CMK (cell line): ENCODE data around the gene CABCOCO1.
"Not testable (repeated sequence)": the region's sequence is repeated elsewhere in the genome, so short reads cannot be mapped to it uniquely, and the experiment has no call there.

Experiments used
- DNase-seq: peaks from one replicate; pipeline ENCODE4 v3.0.0-alpha.2; 2010; ENCODE audit warnings: low read depth

The CABCOCO1 gene

DNA sequence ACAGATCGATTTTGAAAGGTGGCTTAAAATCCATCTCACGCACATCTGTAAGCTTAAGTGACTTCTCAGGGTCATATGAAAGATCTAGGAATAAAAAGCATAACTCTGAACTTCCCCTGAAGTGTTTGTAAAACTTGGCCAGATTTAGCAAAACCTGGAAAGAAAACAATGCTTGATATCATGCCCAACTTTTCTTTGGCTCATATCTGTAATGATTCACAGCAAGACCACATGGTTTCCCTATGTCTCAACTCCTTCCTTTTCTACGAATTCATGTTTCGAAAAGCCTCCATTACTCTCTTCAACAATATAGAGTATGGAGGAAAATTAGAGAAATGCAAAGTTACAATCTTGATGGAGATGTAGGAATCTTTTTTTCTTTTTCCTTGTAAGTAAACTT lies 20.1 kb upstream of the CABCOCO1 start:
- DNase-seq = no peak

DNA sequence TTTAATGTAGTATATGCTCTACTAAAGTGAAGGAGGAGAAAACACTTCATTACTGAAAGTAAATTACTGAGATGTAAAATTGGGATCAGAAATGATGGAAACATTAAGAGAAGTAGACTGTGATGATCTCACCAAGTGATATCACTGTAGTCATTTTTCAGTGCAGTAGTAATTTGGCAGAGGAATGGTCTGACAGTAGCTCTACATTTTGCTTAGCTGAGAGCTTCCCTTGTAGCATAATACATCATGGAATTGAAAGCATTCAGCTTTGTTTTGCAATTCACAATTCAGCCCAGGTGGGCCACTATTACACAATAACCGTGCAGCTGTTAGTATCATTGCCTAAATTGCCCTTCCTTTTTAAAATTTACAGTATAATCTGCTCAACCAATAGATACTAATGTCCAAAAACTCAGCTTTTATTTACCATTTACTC lies 19.4 kb upstream of the CABCOCO1 start:
- DNase-seq = no peak

DNA sequence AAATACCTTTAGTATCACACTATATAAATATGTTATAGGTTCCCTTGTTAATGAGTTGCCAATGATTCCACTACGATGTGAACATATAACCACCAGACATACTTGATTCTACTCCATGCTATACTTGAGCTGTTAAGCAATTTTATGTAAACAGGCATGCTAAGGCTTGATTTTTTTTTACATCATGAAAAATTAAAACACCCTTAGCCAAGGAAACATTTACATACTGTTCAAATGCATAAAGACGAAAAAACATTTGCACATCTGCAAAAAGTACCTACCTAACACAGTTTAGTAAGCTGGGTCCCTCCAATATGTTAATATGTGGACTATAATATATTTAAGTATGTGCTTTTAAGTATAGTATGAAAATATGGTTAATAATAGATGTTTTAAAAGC lies 9.0 kb upstream of the CABCOCO1 start:
- DNase-seq = no peak

DNA sequence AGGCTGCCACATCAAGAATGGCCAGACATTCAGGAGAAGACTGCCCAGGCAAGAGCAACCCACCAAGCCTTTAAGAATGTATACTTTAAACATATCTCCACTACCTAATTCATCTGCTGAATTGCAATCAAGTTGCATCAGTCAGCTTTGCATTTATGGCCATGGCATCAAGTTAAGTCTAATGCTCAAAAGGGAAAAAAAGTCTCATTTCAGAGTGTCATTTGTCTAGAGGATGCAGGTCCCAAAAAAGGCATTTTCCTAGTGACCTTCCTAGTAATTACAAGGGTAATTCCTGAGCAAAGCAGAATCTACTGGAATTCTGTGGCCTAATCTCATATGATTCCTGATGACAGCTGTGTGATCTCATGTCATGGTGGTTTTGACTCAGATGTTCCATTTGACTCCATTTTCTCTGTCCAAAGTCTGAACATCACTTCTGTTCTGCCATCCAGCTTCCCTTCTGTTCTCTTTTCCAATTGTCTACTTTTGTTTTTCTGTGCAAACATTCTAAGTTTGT lies 7.3 kb upstream of the CABCOCO1 start:
- no peak for DNase-seq

DNA sequence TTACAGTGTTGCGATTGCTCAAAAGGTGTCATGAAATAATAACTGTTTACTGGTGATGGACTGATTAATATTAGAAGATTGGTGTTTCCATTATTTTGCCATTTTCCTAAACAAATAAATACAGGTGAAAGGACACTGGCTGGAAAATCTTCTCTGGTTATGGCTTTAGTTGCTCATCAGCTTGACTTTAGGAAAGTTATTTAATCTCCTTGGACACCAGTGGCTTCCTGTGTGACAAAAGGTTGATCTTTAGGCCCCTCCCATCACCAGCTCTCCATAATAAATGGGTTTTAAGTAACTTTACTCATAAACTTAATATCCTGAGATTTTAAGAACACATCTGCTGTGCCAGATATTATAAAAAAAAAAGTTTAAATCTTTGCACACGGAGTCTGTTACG lies 737 bp downstream of the CABCOCO1 start:
- DNase-seq = no peak

DNA sequence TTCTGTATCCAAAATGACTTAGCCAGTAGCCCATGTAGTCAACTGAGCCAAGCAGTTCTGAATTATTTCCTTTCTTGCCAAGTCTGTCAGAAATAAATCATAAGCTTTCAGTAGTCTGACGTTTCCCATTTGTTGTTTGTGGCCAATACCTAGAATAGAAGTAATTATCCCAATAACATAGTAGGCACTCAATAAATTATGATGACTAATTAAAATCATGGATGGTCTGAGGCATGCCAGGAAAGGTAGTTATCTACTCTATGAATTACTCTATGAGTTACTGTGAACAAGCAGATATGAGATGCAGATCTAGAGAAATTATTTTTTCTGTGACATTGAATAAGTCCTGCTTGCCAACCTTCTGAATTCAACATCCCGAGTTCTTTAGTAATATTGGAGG lies 2.3 kb downstream of the CABCOCO1 start:
- DNase-seq = no peak

DNA sequence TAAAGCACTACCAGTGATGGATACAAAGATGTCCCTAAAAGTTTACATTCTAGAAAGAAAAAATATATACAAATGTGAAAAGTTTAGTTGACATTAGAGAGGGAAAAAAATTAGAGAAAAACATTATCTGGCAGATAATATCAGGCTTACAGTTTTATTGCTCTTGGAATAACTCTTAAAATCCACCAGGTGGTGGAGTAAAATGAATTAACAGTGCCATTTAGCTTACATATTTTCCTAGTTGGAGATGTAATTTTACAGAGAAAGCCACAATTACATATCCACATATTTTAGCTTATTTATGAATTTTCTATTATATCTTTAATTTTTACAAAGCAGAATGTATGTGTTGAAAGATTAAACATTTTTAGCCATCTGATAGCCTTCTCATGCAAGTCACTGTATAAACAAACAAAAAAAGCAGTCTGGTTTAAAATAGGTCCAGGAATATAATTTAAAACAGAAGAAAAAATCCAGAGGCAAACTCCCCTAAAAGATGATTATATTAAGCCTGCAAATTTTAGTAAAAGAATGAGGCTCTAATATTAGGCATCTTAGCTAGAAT lies 6.5 kb downstream of the CABCOCO1 start:
- DNase-seq = no peak

DNA sequence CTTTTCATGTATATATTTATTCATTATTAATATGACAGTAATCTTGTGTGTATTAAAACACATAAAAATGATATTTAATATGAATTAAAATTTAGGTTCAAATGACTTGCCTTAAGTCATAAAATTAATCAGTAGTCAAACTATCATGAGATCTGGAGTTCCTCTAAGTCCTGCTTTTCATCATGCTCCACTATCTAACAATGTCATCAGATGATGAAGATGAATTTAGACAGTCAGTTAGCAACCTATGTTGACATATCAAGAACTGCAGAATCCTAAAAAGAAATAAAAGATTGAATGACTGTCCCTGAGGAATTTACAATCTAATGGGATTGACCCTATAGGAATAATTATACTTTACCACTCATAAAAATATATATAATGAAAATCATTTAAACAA lies 7.1 kb downstream of the CABCOCO1 start:
- no peak for DNase-seq

DNA sequence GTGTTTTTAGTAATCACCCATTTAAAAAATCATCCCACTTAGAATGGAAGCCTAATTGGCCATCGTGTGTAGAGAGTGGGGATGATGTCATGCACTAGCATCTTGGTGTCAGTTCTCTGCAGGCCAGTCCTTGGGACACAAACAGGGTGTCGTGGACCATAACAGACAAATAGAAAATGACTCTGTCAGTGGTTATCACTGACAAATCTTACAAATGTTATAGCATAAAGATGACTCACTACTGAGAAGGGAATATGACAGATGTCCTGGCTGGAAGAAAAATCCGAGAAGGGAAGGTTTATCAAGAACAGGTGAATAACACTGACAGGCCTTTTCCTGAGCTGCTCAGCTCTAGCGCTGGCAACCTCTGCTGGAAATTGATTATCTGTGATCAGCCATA lies 10.6 kb downstream of the CABCOCO1 start:
- DNase-seq = no peak

DNA sequence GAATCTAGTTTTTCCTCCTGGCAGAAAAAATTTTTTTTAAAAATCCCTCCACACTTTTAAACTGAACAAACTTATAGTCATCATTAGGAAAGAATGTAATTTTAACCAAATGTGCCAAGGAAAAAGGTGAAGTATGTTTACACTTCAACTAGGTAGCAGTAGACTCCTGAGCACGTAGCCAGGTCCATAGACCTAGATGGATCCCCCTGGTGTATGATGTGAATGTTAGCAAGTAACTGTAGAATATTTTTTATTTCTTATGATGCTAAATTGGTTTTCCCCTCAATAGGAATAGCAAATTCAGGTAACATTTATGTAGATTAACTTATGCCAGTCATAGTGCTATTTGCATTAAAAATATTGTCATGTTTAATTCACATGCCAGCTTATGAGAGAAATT lies 19.6 kb downstream of the CABCOCO1 start:
- no peak for DNase-seq

DNA sequence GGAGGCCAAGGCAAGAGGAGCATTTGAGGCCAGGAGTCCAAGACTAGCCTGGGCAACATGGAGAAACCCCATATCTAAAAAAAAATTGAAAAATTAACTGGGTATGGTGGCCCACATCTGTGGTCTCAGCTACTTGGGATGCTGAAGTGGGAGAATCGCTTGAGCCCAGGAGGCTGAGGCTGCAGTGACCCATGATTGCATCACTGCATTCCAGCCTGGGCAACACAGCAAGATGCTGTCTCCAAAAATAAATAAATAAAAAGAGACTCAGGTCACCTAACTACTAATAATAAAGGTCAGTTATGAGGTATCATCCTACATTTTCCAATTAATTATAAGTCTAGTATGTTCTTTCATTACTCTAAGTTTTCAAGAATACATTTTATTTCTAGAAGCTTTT lies 20.6 kb downstream of the CABCOCO1 start:
- no peak for DNase-seq

DNA sequence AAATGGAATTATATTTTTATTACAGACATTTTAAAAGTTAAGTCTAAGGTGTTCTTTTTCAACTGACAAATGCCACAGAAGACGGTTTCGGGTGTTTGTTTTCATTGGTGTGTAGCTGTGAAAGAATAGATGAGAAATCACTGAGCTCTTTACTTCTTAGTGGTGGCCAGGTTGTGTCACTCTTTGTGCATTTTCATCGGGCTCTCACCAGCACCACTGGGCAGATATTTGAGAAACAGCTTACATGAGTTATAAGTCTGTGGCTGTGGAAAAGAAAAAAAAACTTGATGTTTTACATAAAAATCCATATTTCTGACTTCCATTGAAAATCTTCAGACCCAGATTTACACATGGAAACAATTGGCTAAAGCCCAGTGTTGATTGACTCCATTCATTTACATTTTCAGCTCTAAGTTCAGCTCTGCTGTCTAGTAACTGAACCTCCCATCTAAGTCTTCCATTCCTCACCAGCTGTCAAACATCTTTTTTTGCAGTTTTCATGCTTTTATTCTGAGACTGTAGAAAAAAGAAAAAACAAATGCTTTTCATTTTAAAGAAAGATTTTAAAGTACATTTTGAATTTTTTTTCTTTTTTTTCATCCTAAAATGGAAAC lies 22.3 kb downstream of the CABCOCO1 start:
- DNase-seq = no peak

DNA sequence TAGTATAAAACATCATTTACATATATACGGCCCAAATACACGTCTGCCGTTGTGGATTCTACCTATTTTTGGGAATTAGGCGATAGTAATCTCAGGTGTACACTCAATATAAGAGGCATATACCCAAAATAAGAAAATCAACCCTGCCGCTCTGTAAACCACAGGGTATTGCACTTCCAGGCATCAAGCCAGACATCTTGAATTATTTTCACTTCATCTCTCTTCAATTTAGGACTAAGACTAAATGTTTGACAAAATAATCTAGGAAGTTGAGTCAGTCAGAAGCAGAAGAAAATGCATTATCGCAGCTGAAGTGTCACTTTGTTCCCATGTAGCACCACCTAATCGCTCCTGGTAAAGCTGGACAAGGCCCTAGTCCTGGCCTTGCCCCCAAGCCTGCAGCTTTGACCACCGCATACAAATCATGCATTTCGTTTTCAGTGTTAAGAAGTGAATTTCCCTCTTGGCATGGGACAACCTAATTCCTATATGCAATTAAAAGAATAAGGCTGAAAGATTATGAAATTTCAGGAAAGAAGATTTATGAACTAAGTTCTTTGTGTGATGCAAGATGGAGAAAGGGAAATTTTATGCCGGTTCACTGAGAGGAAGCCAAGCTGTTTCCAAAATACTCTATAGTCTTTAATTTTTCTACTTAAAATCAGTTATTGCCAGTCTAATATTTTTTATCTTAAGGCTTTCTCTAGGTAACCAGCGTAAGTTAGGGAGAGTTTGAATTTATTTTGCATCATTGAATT lies 26.0 kb downstream of the CABCOCO1 start:
- no peak for DNase-seq

DNA sequence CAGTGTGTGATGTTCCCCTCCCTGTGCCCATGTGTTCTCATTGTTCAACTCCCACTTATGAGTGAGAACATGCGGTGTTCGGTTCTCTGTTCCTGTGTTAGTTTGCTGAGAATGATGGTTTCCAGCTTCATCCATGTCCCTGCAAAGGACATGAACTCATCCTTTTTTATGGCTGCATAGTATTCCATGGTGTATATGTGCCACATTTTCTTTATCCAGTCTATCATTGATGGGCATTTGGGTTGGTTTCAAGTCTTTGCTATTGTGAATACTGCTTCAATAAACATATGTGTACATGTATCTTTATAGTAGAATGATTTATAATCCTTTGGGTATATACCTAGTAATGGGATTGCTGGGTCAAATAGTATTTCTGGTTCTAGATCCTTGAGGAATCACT lies 28.9 kb downstream of the CABCOCO1 start:
- not testable (repeated sequence) for DNase-seq

DNA sequence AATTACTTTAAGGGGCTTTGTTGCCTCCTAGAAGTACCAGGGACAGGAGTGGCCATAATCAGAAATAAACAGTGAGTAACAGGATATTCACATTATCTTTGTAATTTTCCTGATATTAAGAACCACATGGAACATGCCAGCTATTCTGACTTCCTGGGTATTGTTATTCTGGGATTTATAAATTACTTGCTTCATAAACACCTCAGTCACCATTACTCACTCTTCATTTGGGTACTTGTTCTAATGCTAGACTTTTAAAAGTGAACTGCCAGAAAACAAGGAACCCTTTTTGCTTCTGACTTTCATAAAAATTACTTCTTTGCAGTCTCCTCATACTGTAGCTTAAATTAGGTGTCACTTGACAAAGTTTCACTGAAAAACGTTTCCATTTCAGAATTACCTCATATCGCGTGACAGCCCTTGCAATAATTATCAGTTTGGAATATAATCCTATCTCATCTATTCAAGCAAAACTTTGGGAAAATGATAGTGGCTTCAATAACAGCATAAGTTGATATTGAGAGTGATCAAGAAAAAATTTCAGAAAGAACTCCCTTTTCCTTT lies 29.8 kb downstream of the CABCOCO1 start:
- DNase-seq = no peak

DNA sequence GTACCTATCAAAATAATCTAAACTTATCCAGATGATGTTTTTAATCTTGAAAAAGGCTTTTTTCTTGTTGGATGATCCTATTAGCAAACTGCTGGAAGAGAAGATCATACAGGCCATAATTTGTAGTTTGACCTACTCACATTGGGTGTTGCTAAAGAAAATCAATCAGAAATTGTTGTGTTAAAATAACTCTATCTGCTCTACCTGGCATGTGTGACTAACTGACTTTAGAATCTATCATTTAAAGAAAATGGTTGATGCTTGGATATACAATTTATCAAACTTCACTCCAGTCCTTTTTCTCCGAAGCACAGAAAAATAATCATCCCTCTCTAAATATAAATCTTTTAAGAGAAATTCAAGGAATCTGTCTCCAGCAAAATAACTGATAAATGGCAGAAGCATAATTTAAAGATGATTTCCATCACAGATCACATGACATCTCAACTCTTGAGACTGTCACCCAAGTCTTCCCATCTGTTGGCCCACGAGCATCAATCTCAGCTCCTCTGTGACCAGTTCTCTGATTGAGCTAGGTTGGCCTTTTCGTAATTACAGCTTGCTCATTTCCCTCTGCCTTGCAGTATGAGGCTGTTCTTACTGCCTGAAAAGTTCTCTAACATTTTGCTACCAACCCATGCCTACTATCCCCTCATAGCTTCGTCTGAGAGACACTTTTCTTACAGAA lies 36.4 kb downstream of the CABCOCO1 start:
- no peak for DNase-seq

DNA sequence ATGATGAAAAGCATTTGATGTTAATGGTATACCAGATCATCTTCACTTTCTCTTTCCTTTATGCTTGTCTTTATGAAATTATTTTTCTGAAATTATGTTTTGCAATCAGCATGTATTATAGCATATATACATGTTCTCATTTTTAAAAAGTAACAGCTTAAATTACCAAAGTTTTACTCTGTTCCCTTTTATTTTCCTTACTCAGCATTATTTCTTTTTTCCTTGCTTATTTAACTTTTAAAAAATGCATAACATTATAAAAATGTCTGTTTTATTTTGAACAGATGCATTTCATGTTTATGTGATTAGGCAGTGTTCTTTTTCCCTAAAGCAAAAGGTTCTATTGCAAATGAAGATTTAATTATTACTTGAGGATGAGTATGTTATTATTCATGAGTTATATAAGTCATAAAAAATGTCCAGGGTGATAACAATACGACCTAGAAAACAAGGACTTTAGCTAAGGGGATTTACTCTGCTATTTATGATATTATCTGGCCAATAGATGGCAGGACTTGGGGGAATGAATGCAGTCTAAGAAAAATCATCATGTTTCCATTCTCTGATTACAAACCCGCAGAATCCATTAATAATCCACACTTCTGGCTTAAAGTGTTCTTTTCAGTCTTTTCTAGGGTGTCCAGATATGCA lies 38.5 kb downstream of the CABCOCO1 start:
- DNase-seq = no peak

DNA sequence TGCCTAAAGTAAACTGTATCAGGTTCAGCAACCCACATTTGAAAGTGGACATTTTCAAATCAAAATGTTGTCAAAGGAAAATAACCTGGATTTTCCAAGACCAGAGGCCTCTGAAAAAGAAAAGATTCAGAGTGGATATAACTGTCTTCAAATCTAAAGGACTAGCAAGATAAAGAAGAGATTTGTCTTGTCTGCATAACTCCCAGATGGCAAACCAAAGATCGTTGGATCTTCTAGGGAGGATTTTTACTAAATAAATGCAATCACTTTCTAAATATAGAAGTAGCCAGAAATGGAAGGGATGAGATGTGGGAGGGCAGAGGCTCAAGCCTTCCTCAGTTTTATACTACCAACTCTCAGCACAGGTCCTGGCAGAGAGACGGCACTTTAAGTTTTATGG lies 39.0 kb downstream of the CABCOCO1 start:
- no peak for DNase-seq

DNA sequence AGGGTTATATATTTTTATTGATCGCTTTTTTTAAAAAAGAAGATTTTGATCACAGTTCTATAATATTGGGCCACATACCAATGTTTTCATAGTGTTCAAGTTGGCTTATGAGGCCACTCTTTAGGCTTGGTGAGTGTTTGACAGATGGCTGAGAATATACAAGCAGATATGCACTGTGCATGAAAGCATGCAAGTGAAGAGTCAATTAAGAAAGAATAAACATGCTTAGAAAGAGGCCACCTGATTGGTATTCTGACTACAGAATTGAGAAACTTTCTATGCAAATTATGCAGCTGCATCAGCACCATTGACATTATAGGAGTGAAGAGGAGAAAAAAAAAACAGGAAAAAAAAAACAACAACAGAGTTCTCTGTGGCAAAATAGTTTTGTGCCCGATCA lies 39.9 kb downstream of the CABCOCO1 start:
- DNase-seq = no peak

DNA sequence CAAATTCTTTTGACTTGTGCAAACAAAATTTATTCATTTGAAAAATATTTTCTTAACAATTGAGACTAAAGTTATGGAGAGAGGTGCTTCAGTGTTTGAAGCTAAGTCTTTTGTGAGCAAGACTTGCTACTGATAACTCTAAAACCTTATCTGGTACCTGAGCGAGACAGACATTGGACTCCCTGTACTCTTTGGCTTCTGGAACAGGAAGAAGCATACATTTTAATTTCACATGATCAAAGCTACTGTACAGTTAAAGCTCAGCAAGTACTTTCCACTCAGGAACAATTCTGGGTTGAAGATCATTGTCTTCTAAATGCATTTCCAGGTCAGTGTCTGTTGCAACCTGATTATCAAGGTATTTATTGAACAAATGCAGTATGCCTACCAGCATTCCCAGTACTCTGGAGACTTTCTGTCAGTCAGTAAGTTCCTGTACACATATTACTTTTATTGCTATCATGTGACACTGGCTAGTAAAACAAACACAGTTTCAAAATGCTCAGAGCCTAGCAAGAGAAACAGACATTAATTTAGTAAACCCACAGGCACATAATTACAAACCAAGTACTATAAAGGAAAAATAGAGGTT lies 42.4 kb downstream of the CABCOCO1 start:
- DNase-seq = no peak

DNA sequence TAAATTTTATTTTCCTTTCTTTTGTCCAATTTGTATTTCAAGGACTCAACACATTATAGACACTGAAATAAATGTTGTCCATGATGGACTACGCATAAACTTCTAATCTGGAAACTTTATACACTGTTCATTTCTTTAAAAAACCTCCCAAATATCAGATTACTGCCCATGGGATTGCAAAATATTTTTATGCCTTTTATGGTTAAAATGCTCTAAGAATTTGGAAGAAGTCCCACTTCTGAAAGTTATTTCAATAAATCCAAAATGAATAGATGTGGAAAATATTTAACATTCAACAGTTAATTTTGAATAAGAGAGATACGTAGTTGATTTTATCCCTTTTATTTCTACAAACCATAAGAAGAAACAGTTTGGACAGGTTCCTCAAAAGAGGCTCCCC lies 46.1 kb downstream of the CABCOCO1 start:
- no peak for DNase-seq

DNA sequence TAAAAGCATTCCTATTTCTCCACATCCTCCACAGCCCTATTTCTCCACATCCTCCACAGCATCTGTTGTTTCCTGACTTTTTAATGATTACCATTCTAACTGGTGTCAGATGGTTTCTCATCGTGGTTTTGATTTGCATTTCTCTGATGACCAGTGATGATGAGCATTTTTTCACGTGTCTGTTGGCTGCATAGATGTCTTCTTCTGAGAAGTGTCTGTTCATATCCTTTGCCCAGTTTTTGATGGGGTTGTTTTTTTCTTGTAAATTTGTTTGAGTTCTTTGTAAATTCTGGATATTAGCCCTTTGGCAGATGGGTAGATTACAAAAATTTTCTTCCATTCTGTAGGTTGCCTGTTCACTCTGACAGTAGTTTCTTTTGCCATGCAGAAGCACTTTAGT lies 49.4 kb downstream of the CABCOCO1 start:
- not testable (repeated sequence) for DNase-seq
